NCI-H2171 (cell line): ENCODE measurements around the gene GAS1.

Experiments
- DNase-seq: peaks from one replicate; lab custom pipeline; 2025; lab: John Stamatoyannopoulos, UW

The GAS1 gene

GRCh38 chr9:86925686-86926085 lies 21.6 kb downstream of the GAS1 start:
- no peak for DNase-seq

GRCh38 chr9:86924206-86924605 lies 23.1 kb downstream of the GAS1 start:
- DNase-seq: no peak

- DNase-seq: peak; percentile 11
Measured at GRCh38 chr9:86921151-86921923, 26.0 kb downstream of the GAS1 start.

GRCh38 chr9:86918556-86918955 lies 28.8 kb downstream of the GAS1 start:
- no peak for DNase-seq

GRCh38 chr9:86912210-86912609 lies 35.1 kb downstream of the GAS1 start:
- no peak for DNase-seq

DNA sequence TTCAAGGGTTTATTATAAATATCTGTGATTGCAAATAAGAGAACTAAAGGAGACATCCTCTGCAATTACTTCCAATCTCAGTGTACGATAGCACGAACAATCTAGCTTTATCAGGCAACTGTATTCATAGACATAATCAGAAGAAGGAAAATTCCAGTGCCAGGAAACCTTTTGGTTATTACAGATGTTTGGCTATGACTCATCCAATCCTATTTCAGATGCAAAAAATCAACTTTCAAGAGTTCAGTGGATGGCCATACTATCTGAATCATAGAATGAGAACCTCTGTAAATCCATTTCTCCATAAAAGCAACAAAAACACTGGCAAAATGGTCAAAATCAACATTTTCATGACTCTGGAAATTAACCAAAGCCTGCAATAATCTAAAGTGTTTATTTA lies 37.9 kb downstream of the GAS1 start:
- DNase-seq: no peak

DNA sequence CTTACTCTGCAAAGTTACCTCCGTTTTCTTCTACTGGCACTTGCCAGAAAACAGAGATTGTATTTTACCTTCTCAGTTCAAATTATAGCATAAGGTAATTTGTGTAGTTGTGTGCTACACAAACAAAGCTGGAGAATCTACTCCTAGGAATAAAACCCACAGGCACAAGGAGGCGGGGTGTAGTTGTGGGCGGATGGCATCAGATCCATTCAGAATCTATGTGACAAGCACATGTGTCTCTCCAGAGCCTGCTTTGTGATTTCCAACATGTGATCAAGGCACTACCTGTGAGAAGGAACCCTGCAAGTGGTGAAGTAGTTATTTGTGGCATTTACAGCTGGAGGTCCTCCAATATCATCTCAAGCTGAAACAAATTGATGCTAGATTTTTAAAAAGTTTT lies 39.0 kb downstream of the GAS1 start:
- no peak for DNase-seq

- no peak for DNase-seq
Measured at GRCh38 chr9:86907346-86907745, 40.0 kb downstream of the GAS1 start.

GRCh38 chr9:86903734-86904085 lies 43.6 kb downstream of the GAS1 start:
- no peak for DNase-seq

DNA sequence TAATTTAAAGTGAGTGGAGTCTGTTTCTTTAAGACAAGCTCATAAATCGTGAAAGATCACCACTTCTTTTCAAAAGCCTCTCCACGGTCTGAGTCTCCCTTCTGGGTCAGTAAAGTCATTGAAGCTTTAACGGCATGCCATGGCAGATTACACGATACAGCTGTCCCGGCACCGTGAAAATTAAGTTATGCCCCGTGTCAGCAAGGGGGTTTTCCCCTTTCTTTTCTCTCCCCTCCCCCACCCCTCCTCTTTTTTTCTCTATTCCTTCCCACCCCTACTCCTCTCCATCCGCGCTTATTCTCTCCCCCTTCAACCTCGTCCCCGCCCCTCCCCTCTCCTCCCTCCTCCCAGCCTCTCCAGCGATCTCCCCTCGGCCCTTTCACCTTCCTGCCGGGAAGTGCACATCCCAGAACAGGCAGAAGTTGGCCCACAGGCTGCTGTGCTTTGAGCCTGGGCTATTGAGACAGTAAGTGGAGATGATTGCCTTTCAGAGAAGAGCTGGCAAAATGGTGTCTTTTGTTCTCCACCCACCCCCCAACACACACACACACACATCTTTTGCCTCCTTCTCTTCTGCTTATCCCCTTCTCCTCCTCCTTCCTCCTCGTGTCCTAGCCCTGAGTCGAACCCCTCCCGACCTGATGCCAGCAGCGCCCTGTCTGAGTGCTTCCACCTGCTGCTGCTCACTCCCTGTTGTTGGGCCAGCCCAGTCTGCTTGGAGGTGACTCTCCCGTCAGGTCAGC lies 44.1 kb downstream of the GAS1 start:
- DNase-seq: no peak

DNA sequence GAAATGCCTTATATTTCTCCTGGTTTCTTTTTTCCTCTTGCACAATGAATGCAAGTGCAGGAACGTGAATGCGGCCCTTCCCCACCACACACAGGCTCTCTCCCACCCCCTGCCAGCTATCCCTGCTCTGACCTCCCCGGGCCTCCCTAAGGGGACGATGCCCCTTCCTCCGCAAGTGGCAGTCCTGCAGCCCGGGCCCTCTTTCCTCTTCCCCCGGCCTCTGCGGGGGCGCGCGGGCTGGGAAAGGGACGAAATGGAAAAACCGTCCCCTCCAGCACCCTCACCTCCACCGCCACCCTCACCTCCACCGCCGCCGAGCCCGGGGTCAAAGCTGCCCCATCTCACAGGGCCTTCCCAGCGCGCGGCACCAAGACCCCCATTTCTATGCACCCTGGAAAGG lies 44.7 kb downstream of the GAS1 start:
- DNase-seq: no peak

GRCh38 chr9:86902176-86902575 lies 45.1 kb downstream of the GAS1 start:
- DNase-seq: no peak

GRCh38 chr9:86901511-86901910 lies 45.8 kb downstream of the GAS1 start:
- no peak for DNase-seq
